GM19239 (cell line): Measurements from ENCODE around the gene LUZP1.

ENCODE experiments used
- DNase-seq: peaks from one replicate; pipeline ENCODE4 v3.0.0; 2011; ENCODE audit warnings: low spot score; ENCODE audit not compliant: insufficient read length
- FAIRE-seq: peaks from 2 replicates; lab custom pipeline; 2011; peaks lifted over from hg19 to GRCh38; lab: Jason Lieb, UNC

Gene LUZP1

DNA sequence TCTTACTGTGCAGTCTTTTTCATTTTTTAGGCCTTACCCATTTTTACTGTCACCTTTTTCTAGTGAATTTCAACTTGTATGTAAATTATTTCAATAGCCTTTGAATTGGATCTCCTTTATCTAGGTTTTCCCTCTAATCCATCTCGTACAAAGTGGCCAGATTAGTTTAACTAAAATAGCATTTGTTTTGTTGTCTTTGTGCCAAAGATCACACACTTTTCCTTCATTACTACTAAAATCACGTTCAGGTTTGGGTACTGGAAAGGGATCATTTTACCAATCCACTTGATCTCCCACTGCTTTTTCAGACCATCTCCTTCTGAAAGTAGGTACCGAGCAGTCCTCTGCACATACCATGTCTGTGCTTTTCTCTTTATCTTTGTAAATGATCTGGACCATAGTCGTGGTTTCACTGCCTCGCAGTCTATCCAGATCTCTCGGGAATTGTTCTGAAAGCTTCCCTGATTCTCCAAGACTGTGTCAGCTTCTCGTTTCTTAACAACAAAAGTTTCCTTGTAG lies 129.3 kb downstream of the LUZP1 start:
- DNase-seq (no peak), FAIRE-seq (no peak)

DNA sequence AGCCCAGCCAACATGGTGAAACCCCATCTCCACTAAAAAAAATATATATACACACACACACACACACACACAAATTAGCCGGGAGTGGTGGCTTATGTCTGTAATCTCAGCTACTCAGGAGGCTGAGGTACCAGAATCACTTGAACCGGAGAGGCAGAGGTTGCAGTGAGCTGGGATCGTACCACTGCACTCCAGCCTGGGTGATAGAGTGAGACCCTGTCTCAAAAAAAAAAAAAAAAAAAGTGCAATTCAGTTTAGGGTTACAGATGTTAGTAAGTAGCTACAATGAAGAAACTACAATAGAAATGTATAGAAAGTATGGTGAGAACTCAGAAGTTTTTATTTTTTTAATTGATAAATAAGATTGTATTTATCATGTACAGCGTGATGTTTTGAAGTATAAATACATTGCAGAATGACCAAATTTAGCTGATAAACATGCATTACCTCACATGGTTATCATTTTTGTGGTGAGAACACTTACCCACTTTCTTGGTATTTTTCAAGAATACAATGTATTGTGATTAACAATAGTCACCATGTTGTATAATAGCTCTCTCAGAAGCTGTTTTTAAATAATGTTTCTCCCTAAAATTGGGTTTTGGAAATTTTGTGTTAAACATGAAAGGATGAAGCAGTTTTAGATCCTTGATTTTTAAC lies 131.4 kb downstream of the LUZP1 start:
- DNase-seq, result no peak
- no peak for FAIRE-seq

DNA sequence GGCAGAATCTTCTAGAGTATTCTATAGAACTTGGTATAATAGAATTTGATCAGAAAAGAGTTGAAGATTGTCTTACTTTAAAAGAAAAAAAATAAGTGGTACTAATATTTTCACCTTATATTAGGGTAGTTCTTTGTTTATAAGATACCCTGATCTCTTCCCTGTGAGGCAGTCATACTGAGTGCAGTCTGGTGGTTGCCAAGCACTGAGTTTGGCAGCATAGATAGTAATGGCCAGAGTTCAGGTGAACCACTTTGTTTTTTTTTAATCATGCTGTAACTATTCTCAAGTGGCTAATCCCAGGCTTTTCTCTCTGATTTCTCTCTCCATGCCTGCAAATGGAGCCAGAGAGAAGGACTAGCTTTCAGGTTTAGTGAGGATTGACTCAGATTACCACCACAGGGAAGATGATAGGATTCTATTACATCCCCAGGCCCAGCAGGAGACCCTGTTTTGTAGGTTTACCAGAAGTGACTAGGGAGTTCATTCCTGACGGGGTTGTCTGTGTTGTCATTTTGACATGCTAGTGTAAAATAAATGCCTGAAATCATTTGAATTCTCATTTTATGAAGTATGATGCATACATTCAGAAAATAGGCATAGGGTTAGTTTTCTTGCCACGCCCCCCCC lies 132.7 kb downstream of the LUZP1 start:
- FAIRE-seq (no peak), DNase-seq (no peak)
